Cardiac septum (tissue), 1 donor: ENCODE results near the gene SOX21. TPM values are rescaled to one million over a fixed set of nuclear protein-coding genes. Genes with fewer than 3 reads are reported as not detected.

Source experiments
- DNase-seq: peaks from one replicate; pipeline ENCODE4 v3.0.0-alpha.2; 2020; ENCODE audit warnings: low spot score
- intact Hi-C: fragments of 100-400 bp; cut with DNase I; formaldehyde crosslinking; loops from one replicate; pipeline ENCODE4 v1.14.0; 2022
- total RNA-seq: library from RNA; stranded (reverse); fragmentation: NEBNext Ultra II Directional; extraction: Animal tissue kit (Norgen Biotek cat#: 25700); gene quantifications from one replicate; pipeline ENCODE4 v1.2.1, GENCODE V29; 2021
- donor health status: DM: no; HTN: no; CAD: no.

SOX21 gene
- total RNA-seq, 1 donor from 2014 or later: not detected

DNA sequence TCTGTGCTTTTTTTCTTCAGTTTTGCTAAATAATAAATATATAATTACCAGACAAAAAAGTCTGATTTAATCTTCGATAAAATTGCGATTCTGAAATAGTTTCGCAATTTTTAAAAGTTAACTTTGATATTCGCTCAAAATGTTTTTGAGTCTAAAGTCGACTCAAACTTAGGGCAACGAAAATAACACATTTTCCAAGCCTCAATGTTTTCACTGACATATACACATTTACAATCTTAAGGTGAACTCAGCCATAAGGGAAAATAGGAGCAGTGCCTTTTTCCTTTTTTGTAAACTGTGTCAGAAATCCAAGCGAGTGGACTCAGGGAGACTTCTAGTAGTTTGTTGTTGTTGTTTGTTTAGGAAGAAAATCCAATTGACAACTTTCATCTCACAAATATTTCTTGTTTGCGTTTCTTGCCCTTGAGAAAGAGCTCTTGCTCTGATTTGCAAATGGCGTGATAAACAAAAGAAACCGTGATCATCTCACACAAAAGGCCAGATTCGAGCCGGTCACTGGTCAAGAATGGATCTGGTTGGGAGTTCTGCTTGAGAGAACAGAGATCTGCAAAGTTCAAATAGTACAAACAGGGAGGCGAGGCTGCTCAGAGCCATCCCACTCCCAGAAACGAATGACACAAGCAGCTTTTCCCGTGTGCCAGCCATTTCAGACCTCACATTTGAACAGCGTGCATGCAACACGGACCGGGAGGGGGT lies 2.1 kb downstream of the SOX21 start:
- intact Hi-C loops: no loop called here
- no peak for DNase-seq

GRCh38 chr13:94709001-94709834 lies 3.1 kb downstream of the SOX21 start:
- DNase-seq: no peak
- intact Hi-C loops: no loop called here

DNA sequence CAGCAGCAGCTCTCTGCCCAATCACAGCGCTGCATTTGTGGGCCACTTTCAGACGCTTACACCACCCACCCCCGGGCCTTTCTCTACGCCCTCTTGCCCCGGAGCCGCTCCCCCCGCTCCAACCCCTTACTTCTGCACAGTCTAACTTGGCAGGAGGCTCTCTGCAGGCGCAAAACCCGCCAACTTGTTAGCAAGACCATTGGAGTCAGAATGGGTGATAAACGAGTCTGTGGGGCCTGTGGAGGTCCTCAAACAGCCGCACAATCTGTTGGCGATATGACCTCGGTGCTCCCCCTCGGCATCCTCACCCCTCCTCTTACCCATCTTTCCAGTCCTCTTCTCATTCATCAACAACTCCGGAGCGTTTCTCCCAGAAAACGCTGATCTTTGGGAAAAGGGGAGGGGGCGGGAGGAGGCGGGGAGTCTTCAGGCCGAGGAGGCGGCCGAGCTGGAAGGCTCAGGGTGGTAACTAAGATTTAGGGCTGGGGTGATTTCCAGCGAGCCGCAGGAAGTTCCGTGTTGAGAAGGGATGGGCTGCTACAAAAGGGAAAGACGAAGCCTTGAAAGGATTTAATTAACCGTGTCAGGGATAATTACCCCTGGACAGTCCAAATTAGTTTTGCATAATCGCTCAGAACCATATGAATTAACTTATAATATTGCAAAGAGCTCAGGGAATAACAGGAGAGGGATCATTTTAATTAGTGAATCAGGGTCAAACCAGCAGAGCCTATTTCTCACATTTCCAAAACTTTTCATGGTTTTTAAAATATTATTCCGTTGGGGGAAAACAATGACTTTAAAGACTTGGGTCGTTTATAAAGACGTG lies 4.1 kb downstream of the SOX21 start:
- intact Hi-C loops: no loop called here
- no peak for DNase-seq

DNA sequence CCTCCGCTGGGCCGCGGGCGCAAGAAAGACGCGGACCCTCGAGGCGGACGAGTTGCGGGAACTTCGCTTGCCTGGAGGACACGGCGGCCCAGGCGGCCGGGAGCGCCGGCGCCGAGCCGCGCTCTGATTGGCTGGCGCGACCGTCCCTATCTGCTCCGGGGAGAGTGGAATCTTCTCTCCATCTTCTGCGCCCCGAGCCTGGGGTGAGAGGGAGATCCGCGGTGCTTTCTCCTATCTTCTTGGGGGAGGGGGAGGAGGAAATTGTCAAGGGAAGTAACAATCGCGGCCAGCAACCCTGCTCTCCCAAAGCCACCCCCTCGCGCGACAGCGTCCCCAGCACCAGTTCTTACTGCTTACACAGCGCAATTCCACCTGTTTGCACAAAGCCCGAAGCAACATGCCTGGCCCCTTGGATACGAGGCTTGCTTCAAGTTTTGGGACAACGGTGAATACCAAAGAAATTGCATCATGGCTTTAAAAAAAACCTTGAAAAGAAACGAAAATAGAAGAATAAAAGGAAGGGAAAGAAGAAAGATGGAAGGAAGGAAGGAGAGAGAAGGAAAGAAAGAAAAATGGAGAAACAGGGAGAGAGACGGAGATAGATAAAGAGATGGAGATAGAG lies 4.8 kb downstream of the SOX21 start:
- intact Hi-C loops: no loop called here
- no peak for DNase-seq

DNA sequence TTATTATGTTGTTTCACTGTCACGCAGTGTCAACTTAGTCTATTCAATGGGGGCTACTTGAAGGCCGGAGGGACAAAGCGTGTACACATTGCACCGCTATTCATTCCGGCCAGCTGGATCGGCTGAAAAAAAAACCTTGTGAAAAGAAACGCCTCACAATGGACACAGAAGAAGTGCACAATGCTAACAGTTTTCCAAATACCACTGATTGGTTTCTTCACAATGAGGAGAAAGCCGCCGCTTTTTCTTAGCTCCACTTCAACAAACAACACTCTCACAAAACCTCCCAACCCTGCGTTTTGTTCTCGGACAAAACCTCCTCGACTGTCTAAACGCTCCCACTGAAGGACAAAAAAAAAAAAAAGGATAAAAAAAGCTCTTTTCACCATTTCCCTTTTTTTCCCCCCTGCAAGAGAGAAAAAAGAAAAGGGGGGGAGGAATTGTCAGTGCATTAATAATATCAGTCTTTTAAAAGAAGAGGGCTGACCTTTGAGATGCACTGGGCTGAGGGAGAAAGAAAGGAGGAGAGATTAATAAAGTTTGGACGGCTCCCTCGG lies 5.4 kb downstream of the SOX21 start:
- DNase-seq: no peak
- intact Hi-C loops: no loop called here

DNA sequence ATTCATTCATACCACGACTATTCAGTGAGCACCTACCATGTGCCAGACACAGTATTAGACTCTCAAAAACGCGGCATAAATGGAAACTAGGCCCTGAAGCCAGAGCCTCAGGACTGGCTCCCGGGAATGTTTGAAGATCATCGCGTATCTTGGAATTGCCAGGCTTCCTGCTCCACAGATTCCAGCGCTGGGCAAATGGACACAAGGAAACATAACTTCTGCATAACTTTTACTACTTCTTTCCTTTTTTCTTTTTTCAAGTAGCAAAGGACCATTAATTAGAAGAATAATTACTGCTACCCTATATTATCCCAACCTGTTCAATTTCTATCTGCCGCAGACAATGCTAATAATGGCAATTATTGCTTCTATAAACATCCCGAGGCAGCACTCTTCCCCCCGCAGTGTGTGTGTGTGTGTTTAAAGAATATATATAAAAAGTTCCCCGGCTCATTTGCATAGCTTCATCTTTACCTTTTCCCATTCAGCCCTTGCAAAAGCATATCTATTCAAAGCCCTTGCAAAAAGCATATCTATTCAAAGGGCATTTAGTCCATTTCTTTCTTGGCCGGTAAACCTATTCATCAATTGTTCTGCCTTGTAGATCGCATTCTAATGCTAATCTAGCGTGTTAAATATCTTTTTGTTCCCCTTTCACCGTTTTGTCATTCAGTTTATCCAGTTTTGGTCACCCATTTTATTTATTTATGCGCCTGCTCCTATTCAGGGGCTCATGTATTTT lies 6.1 kb downstream of the SOX21 start:
- intact Hi-C loops: no loop called here
- DNase-seq: no peak

DNA sequence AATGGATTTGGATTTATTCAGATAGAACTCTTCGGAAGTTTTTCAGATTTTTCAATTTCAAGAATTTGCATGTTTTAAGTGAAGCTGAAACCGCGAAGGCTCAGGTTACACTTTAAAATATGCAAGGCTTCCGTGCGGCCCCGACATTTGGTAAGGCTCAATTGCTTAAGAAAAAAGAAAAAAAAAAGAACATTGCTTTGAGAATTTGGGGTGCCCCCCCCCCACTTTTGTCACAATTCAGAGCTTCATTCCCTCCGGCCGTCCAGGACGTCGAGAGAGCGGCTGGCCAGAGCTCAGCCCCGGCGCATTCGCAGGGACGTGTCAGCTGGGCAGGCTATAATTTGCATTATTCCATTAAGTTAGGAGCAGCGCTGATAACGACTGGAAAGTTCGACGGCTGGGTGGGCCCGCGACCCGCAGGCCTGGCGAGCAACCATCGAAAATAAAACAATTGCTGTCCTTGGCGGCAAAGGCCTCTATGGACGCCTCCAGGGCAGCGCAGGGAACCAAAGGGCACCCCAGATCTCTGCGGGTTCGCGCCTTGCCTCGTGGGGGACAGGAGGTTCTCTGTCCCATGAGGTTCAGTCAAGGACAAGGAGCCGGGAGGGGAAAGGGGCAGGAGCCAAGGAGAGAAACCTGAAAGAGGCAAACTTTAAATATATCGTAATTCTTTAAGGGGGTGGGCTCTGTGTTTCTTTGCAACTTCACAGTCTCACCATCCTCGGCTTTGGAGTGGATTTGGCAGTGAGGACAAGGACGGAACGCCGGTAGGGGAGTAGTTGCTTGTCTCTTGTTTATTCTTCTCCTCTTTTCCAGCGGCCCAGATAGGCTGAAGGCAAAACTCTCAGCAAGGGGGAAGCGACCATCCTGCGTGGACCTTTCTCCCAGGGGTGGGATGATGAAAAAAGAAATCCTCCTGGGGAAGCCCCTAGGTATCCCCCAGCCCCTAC lies 7.0 kb downstream of the SOX21 start:
- no peak for DNase-seq
- intact Hi-C loops: no loop called here

DNA sequence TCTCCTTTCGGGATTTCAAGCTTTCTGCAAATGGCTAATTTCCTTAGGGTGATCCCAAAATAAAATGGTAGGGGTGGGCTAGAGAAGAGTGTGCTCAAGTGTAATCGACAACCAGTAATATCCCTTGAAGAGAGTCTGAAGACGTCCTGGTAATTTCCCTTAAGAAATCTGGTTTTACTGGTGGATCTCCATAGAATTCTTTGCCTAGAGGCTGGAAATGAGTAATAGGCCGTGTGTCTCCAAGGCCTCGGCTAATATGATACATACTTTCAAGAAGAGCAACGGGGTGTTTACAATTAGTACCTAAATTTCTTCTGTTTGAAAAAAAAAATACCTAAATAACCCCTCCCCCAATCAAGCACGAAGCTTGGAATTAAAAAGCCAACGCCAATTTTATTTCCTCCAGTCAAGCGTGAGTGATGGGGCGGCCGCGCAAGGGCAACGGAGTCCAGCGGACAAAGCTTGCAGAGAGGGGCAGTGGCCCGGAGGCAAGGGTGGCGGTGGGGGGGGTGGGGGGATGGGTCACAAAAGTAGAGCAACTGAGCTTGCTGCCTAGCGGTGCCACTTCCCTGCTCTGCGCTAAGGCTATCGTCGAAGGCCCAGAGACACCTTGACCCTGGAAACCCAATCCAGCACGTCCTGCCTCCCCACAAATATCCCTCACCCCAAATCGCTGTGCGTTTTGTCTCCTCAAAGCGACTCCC lies 7.8 kb downstream of the SOX21 start:
- DNase-seq: no peak
- intact Hi-C loops: no loop called here

DNA sequence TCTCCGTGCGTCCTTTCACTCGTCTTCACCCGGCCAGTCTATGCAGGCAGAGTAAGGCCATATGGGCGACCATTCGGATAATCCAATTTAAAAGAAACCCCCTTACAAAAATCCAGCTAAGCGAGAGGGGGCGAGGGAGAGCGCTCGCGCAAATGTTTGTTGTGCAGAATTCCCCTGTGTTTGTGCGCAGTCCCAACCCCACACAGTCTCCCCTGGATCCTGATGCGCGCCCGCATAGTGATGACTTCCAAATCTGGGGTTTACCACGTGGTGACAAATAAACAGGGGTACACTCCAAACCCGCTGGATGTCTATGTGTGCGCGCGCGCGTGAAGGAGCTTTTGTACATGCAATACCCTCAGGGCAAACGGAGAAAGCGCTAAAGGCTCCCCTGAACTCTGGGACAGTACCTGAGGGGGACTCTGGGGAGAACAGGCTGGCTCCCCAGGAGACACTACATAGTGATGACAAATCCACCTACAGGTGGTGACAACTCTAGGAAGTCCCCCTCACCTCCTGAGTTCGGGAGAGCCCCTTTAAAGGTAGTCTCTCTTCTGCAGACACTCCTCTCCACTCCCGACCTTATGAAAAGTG lies 8.5 kb downstream of the SOX21 start:
- intact Hi-C loops: no loop called here
- no peak for DNase-seq

GRCh38 chr13:94703271-94703670 lies 9.1 kb downstream of the SOX21 start:
- DNase-seq: no peak
- intact Hi-C loops: no loop called here

- no peak for DNase-seq
- intact Hi-C loops: no loop called here
These were observed 9.9 kb downstream of the SOX21 start for GRCh38 chr13:94702181-94703041.

DNA sequence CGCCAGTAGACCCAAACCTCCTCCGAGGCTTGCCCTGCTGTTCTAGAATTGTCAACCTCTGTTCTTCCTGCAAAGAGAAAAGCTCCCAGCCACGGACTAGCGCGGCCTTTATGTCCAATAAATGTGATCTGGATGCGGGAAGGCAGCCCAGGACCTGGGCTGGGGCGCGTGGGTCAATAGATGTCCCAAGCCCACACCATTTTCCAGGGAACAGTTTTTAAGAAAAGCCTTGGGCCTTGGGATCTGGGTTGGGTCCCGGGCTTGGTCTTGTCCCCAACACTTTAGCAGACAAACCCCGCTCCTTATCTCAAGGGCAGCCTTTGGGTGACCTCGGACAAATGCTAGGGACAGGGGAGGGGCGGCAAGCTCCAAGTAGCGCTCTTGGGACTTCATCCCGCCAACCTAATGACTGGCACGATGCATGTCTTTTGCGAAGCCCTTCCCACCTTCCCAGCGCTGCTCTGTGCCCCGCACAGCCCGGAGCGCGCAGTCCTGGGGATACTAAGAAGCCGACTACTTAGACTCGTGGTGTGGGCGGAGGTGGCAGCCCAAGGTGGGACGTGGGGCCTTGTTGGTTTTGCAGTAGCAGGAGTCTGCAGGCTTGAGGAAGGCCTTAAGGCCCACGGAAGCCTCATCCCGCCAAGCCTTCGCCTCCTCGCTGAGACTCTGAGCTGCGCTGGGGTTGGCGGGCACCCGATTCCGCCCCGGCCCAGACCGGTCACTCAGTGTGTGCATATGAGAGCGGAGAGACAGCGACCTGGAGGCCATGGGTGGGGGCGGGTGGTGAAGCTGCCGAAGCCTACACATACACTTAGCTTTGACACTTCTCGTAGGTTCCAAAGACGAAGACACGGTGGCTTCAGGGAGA lies 10.8 kb downstream of the SOX21 start:
- intact Hi-C loops: no loop called here
- DNase-seq: no peak

GRCh38 chr13:94700536-94700935 lies 11.8 kb downstream of the SOX21 start:
- no peak for DNase-seq
- intact Hi-C loops: no loop called here

DNA sequence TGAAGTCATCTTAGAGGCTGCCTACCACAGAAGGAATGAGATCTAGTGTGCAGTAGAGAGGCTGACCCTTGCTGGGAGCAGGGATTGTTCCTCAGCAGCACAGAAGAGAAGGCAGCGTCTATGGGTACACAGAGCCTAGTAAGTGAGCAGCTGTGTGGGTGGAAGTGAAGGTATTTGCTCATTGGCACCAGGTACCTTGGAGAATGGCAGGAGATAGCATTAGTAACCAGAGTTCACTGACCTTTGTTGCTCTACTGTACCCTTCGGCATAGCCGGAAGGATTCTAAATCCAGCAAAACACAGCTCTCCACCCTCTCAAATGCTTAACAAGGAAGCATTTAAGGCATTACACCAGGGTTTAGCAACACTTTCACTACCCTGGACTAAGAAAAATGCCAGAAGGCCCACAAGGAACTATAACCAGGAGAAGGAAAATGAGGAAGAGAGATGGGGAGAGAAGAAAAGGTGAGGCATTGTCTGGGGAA lies 12.3 kb downstream of the SOX21 start:
- intact Hi-C loops: no loop called here
- DNase-seq: no peak

DNA sequence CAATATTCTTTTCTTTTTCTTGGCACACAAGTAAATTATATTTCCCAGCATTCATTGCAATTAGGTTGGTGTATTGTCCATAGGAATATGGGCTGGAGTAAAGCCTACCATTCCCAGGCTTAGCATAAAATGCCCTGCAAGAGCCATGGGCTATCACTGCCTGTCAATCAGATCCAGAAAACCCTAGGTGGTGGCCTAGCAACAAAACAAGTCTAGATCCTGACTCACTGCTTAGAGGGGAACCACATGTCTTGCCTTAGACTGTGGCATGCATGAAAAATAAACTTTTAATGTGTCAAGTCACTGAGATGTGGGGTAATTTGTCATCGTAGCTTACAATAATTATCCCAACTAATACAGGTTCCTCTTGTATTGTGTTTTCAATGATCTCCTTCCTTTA lies 16.2 kb downstream of the SOX21 start:
- no peak for DNase-seq
- intact Hi-C loops: no loop called here
